OCI-LY1 (cell line): ENCODE measurements around the gene GATA6.

Experiments
- CTCF ChIP-seq: fragments of 200-600 bp; sonication (generic), shearing (Covaris generic); IDR thresholded peaks from 2 replicates; pipeline ENCODE4 v1.5.1; 2017; ENCODE audit warnings: mild to moderate bottlenecking, antibody characterized with exemption, low read length, moderate library complexity, mixed read lengths
- EZH2 ChIP-seq: fragments of 200-600 bp; sonication (generic), shearing (Covaris generic); IDR thresholded peaks from 2 replicates; pipeline ENCODE4 v1.8.0; 2017; ENCODE audit warnings: borderline replicate concordance, mixed run types, mild to moderate bottlenecking, antibody characterized with exemption, low read length, moderate library complexity, mixed read lengths

- TF ChIP-seq CTCF (no peak), EZH2 (no peak)
Observed at GRCh38 chr18:22170421-22171257, 1.2 kb downstream of the GATA6 start.
